Lower lobe of right lung (tissue), 2 donors: ENCODE measurements around the gene PEX11B. TPM values are rescaled to one million over a fixed set of nuclear protein-coding genes. Genes with fewer than 3 reads are reported as not detected.
A peak's percentile ranks its signal among the peaks of the same experiment; 100 is the strongest.
"Not testable (repeated sequence)": the region's sequence is repeated elsewhere in the genome, so short reads cannot be mapped to it uniquely, and the experiment has no call there.

ENCODE experiments used
- ATAC-seq, 2 donors: fragments of 200-7000 bp; cut with Tn5 transposase; one replicate each; pipeline ENCODE4 v1.9.1; 2020 to 2022; ENCODE audit warnings: mild to moderate bottlenecking in 2 of 2, moderate library complexity in 2 of 2
- DNase-seq: peaks from one replicate; pipeline ENCODE4 v3.0.0-alpha.2; 2020
- H3K27ac ChIP-seq: fragments of 200-600 bp; one replicate; pipeline ENCODE4 v1.8.0; 2022
- H3K27me3 ChIP-seq: fragments of 200-600 bp; one replicate; pipeline ENCODE4 v1.8.0; 2022; ENCODE audit warnings: low read depth
- H3K36me3 ChIP-seq: fragments of 200-600 bp; one replicate; pipeline ENCODE4 v1.8.0; 2022; ENCODE audit warnings: mild to moderate bottlenecking
- H3K4me1 ChIP-seq: fragments of 200-600 bp; one replicate; pipeline ENCODE4 v1.8.0; 2022
- H3K4me3 ChIP-seq: fragments of 200-600 bp; one replicate; pipeline ENCODE4 v1.8.0; 2022; ENCODE audit warnings: mild to moderate bottlenecking
- H3K9me3 ChIP-seq: fragments of 200-600 bp; one replicate; pipeline ENCODE4 v1.8.0; 2022
- CTCF ChIP-seq: fragments of 200-600 bp; IDR thresholded peaks from one replicate; pipeline ENCODE4 v1.8.0; 2022; ENCODE audit warnings: antibody characterized with exemption, mild to moderate bottlenecking
- intact Hi-C: fragments of 100-400 bp; cut with DNase I; formaldehyde crosslinking; loops from one replicate; pipeline ENCODE4 v1.11.0; 2022
- total RNA-seq: library from RNA; stranded (reverse); fragmentation: NEBNext Ultra II Directional; extraction: Animal tissue kit (Norgen Biotek cat#: 25700); gene quantifications from one replicate; pipeline ENCODE4 v1.2.1, GENCODE V29; 2021
- donor health status: DM: no; HTN: yes; CAD: no; lungs with severe emphysema.

PEX11B gene
- total RNA-seq, 1 donor from 2014 or later: 28.6 TPM

DNA sequence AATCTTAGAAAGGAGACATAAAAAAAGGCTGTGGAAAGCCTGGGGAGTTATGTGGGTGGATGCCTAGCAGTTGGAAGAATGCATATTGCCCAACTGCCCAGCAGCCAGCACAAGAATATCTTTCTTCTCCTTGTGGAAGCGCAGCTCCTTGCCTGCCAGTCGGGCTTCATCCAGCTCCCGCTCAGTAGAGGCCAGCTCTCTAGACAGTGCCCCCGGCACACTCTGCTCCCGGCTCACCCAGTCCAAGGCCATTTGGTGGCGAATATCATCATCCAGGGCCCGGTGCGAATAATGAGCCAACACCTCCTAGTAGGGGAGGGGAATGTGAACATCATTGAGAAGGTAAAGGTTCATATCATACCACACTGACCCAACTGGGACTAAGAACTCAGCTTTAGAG lies 17.7 kb upstream of the PEX11B start:
- Histone ChIP-seq H3K4me1 (peaks cover 15% of the 10 kb centered on the region), H3K4me3 (no peak overlapping the region), H3K27ac (no peak overlapping the region), H3K9me3 (no peaks in the 10 kb centered on the region), H3K27me3 (no peaks in the 10 kb centered on the region), H3K36me3 (peaks cover 70% of the 10 kb centered on the region)
- DNase-seq: no peak
- TF ChIP-seq CTCF: no peak
- peak in 1 of 2 donors; percentile 47 for ATAC-seq
- intact Hi-C loops: no loop called here

DNA sequence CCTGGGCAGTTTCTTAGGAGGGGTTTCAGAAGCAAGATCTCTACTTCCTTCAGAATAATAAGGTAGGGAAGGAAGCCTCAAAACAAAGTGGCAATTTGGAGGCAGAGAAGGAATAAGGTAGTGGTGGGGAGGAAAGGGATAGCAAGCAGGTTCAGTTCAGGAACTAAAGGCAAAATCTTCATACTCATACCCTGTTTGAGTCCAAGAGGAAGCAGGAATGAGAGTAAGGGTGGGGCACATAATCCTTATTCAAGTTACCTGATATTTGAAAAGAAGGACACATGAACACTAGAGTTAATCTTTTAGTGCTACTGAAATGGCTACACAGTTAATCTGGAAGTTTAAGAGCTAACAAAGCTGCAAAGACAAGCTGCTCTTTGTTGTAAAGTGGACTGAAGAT lies 17.2 kb upstream of the PEX11B start:
- TF ChIP-seq CTCF: no peak
- no peak overlapping the region for H3K4me3 ChIP-seq
- ATAC-seq: no peak
- no peaks in the 10 kb centered on the region for H3K27me3 ChIP-seq
- DNase-seq: no peak
- H3K36me3 ChIP-seq: peaks cover 65% of the 10 kb centered on the region
- intact Hi-C loops: no loop called here
- no peaks in the 10 kb centered on the region for H3K9me3 ChIP-seq
- H3K27ac ChIP-seq: no peak overlapping the region
- peaks cover 15% of the 10 kb centered on the region for H3K4me1 ChIP-seq

GRCh38 chr1:145932522-145933009 lies 14.0 kb upstream of the PEX11B start:
- peak overlapping the region; percentile 28 for H3K27ac ChIP-seq
- peaks cover 44% of the 10 kb centered on the region for H3K36me3 ChIP-seq
- H3K9me3 ChIP-seq, intact Hi-C loops, H3K27me3 ChIP-seq, DNase-seq, H3K4me3 ChIP-seq: not testable (repeated sequence)
- peaks cover 20% of the 10 kb centered on the region for H3K4me1 ChIP-seq
- peak in 1 of 2 donors; percentile 33 for ATAC-seq

DNA sequence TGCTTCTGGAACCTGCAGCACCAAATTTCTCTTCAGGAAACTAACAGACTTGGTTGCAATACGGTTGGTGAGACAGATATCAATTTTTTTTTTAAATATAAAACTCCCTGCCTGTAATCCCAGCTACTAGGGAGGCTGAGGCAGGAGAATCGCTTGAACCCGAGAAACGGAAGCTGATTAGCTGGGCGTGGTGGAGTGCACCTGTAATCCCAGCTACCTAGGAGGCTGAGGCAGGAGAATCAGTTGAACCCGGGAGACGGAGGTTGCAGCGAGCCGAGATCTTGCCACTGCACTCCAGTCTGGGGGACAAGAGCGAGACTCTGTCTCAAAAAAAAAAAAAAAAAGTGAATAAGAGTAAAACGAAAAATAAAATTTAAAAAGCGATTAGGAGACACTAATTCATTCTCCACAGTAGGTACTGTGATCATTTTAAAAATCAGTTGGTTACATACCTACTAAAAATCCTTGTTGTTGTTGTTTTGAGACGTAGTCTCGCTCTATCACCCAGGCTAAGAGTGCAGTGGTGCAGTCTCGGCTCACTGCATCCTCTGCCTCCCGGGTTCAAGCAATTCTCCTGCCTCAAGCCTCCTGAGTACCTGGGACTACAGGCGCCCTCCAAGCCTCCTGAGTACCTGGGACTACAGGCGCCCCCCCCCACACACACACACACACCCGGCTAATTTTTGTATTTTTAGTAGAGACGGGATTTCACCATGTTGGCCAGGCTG lies 9.6 kb upstream of the PEX11B start:
- no peaks in the 10 kb centered on the region for H3K27me3 ChIP-seq
- H3K4me1 ChIP-seq: peaks cover 28% of the 10 kb centered on the region
- no peak for DNase-seq
- H3K36me3 ChIP-seq: peaks cover 25% of the 10 kb centered on the region
- ATAC-seq: no peak
- peak overlapping the region; percentile 90 for H3K27ac ChIP-seq
- no peak for TF ChIP-seq CTCF
- peak overlapping the region; percentile 77 for H3K4me3 ChIP-seq
- intact Hi-C loops: no loop called here
- H3K9me3 ChIP-seq: no peaks in the 10 kb centered on the region

- peak; percentile 55 for TF ChIP-seq CTCF
- Histone ChIP-seq H3K9me3 (no peaks in the 10 kb centered on the region), H3K4me3 (peak within 1 kb of the TSS; percentile 77), H3K36me3 (peaks cover 29% of the 10 kb centered on the region), H3K27me3 (no peaks in the 10 kb centered on the region), H3K4me1 (peaks cover 23% of the 10 kb centered on the region), H3K27ac (peak within 1 kb of the TSS; percentile 90)
- intact Hi-C loops: no loop called here
- peak; percentile 99 for ATAC-seq
- DNase-seq: peak; percentile 93
Measured at GRCh38 chr1:145927063-145927886, 8.8 kb upstream of the PEX11B start, which contains the start of gene RBM8A. RBM8A (minus strand) TSS chr1:145927484; CDS start chr1:145927426, 58 bp downstream.

- Histone ChIP-seq H3K4me3 (peak overlapping the region; percentile 77), H3K4me1 (peaks cover 18% of the 10 kb centered on the region), H3K27me3 (no peaks in the 10 kb centered on the region), H3K9me3 (no peaks in the 10 kb centered on the region), H3K27ac (peak overlapping the region; percentile 90), H3K36me3 (peaks cover 30% of the 10 kb centered on the region)
- ATAC-seq (peak; percentile 3 to 10), DNase-seq (no peak)
- intact Hi-C loops: no loop called here
- no peak for TF ChIP-seq CTCF
Measured at GRCh38 chr1:145926686-145927062, 8.2 kb upstream of the PEX11B start.
